Prostate gland (tissue), 2 donors: ENCODE data around the gene ATP5MK.

Experiments
- CTCF ChIP-seq, 4 experiments: fragments of 200-600 bp in 2 of 4; fragments of 450-650 bp in 2 of 4; sonication (generic) in 2 of 4; IDR thresholded peaks; 1 replicate in 3 of 4; 2 replicates in 1 of 4; pipeline ENCODE4 v1.5.1; 2016 to 2019; ENCODE audit warnings: antibody characterized with exemption in 4 of 4, mild to moderate bottlenecking in 2 of 4, moderate library complexity in 2 of 4
- POLR2A ChIP-seq: fragments of 450-650 bp; IDR thresholded peaks from one replicate; pipeline ENCODE4 v1.6.1; 2016; ENCODE audit warnings: antibody characterized with exemption, mild to moderate bottlenecking

- TF ChIP-seq CTCF (IDR thresholded peaks at IDR 0.05) = no peak
- TF ChIP-seq POLR2A = no peak
Measured at GRCh38 chr10:103350517-103351260, 45.6 kb downstream of the ATP5MK start, which contains the start of gene PCGF6.
